GM18951 (cell line): ENCODE measurements around the gene P2RY14.

ENCODE experiments used
- POLR2A ChIP-seq: IDR thresholded peaks from 4 replicates; pipeline ENCODE4 v1.6.1; 2011; ENCODE audit warnings: mild to moderate bottlenecking; ENCODE audit not compliant: insufficient read length, insufficient read depth; ENCODE audit errors: extremely low read depth
- in situ Hi-C: fragments of 300-500 bp; cut with MboI; formaldehyde crosslinking; loops from one replicate; pipeline ENCODE4 v1.12.0; 2022; ENCODE audit warnings: low sequenced_read_pairs, mixed read lengths, inconsistent platforms; ENCODE audit not compliant: unreplicated experiment

The P2RY14 gene

GRCh38 chr3:151278230-151278629 lies at the start of gene P2RY14:
P2RY14 (minus strand) TSS chr3:151278542; CDS start chr3:151214316, 64,226 bp downstream.
- TF ChIP-seq POLR2A: no peak
- in situ Hi-C loops: loop anchor here (5.0 to 25.0 kb wide), 2 partner anchors 51 to 559 kb away; no protein-coding TSS in a partner anchor

GRCh38 chr3:151327571-151328198 lies 49.3 kb upstream of the P2RY14 start:
- no peak for TF ChIP-seq POLR2A
- in situ Hi-C loops: no loop called here

- no peak for TF ChIP-seq POLR2A
- in situ Hi-C loops: no loop called here
Observed at GRCh38 chr3:151322511-151322910, 44.2 kb upstream of the P2RY14 start.

- TF ChIP-seq POLR2A: no peak
- in situ Hi-C loops: no loop called here
Observed at GRCh38 chr3:151321526-151321925, 43.2 kb upstream of the P2RY14 start.

GRCh38 chr3:151320131-151320530 lies 41.8 kb upstream of the P2RY14 start:
- in situ Hi-C loops: no loop called here
- no peak for TF ChIP-seq POLR2A

- no peak for TF ChIP-seq POLR2A
- in situ Hi-C loops: no loop called here
Observed at GRCh38 chr3:151319628-151320027, 41.3 kb upstream of the P2RY14 start.

GRCh38 chr3:151318991-151319390 lies 40.6 kb upstream of the P2RY14 start:
- in situ Hi-C loops: no loop called here
- TF ChIP-seq POLR2A: no peak

GRCh38 chr3:151318313-151318712 lies 40.0 kb upstream of the P2RY14 start:
- in situ Hi-C loops: no loop called here
- TF ChIP-seq POLR2A: no peak

- in situ Hi-C loops: no loop called here
- TF ChIP-seq POLR2A: no peak
Observed at GRCh38 chr3:151316267-151316991, 38.1 kb upstream of the P2RY14 start, which contains the start of gene GPR87. GPR87 (minus strand) TSS chr3:151316820; CDS start chr3:151300100, 16,720 bp downstream.

GRCh38 chr3:151315846-151316245 lies 37.5 kb upstream of the P2RY14 start:
- no peak for TF ChIP-seq POLR2A
- in situ Hi-C loops: no loop called here

GRCh38 chr3:151315136-151315535 lies 36.8 kb upstream of the P2RY14 start:
- in situ Hi-C loops: no loop called here
- no peak for TF ChIP-seq POLR2A

GRCh38 chr3:151314593-151314992 lies 36.3 kb upstream of the P2RY14 start:
- no peak for TF ChIP-seq POLR2A
- in situ Hi-C loops: no loop called here

GRCh38 chr3:151314137-151314536 lies 35.8 kb upstream of the P2RY14 start:
- no peak for TF ChIP-seq POLR2A
- in situ Hi-C loops: no loop called here

GRCh38 chr3:151312972-151313371 lies 34.6 kb upstream of the P2RY14 start:
- no peak for TF ChIP-seq POLR2A
- in situ Hi-C loops: no loop called here

- no peak for TF ChIP-seq POLR2A
- in situ Hi-C loops: no loop called here
Observed at GRCh38 chr3:151309566-151309965, 31.2 kb upstream of the P2RY14 start.
